Muscle layer of colon (tissue), 2 donors: ENCODE results near the gene ITPKB.
"Not testable (repeated sequence)": the region's sequence is repeated elsewhere in the genome, so short reads cannot be mapped to it uniquely, and the experiment has no call there.

Experiments
- H3K27ac ChIP-seq: one replicate; pipeline ENCODE4 v1.7.0; 2013; ENCODE audit warnings: low read depth, mild to moderate bottlenecking, low read length, moderate library complexity
- H3K27me3 ChIP-seq, 2 donors: one replicate each; pipeline ENCODE4 v1.7.0; 2013; ENCODE audit warnings: low read length in 2 of 2, mild to moderate bottlenecking in 2 of 2; ENCODE audit not compliant: insufficient read depth in 2 of 2, control insufficient read depth in 1 of 2
- H3K36me3 ChIP-seq: one replicate; pipeline ENCODE4 v1.7.0; 2013; ENCODE audit warnings: mild to moderate bottlenecking, low read length; ENCODE audit not compliant: insufficient read depth
- H3K4me1 ChIP-seq: one replicate; pipeline ENCODE4 v1.7.0; 2013; ENCODE audit warnings: mild to moderate bottlenecking, low read length; ENCODE audit not compliant: insufficient read depth
- H3K4me3 ChIP-seq, 2 donors: one replicate each; pipeline ENCODE4 v1.7.0; 2013; ENCODE audit warnings: low read length in 2 of 2, low read depth in 1 of 2, mild to moderate bottlenecking in 1 of 2, moderate library complexity in 1 of 2
- H3K9ac ChIP-seq: one replicate; pipeline ENCODE4 v1.7.0; 2013; ENCODE audit warnings: low read length
- H3K9me3 ChIP-seq: one replicate; pipeline ENCODE4 v1.7.0; 2013; ENCODE audit warnings: mild to moderate bottlenecking, low read length
- donor health status: abdominal sarcoma.
- donor health status: Adenocarcinoma of cecum.

ITPKB gene

GRCh38 chr1:226723657-226724532 lies 15.2 kb downstream of the ITPKB start:
- peak overlapping the region; percentile 35 for H3K9ac ChIP-seq
- H3K4me1 ChIP-seq, result peaks cover 76% of the 10 kb centered on the region

GRCh38 chr1:226722901-226723656 lies 16.0 kb downstream of the ITPKB start:
- peak overlapping the region; percentile 51 for H3K27ac ChIP-seq
- no peak overlapping the region for H3K4me3 ChIP-seq
- no peaks in the 10 kb centered on the region for H3K9me3 ChIP-seq
- H3K27me3 ChIP-seq, result no peaks in the 10 kb centered on the region
- peaks cover 67% of the 10 kb centered on the region for H3K4me1 ChIP-seq
- no peak overlapping the region for H3K9ac ChIP-seq
- H3K36me3 ChIP-seq, result peaks cover 35% of the 10 kb centered on the region

More at GRCh38 chr1:226723657-226724532, 15.2 kb downstream of the ITPKB start:
- Histone ChIP-seq H3K9me3 (no peaks in the 10 kb centered on the region), H3K4me3 (peak overlapping the region in 1 of 2 donors; percentile 51), H3K27me3 (no peaks in the 10 kb centered on the region), H3K36me3 (peaks cover 36% of the 10 kb centered on the region), H3K27ac (peak overlapping the region; percentile 51)

DNA sequence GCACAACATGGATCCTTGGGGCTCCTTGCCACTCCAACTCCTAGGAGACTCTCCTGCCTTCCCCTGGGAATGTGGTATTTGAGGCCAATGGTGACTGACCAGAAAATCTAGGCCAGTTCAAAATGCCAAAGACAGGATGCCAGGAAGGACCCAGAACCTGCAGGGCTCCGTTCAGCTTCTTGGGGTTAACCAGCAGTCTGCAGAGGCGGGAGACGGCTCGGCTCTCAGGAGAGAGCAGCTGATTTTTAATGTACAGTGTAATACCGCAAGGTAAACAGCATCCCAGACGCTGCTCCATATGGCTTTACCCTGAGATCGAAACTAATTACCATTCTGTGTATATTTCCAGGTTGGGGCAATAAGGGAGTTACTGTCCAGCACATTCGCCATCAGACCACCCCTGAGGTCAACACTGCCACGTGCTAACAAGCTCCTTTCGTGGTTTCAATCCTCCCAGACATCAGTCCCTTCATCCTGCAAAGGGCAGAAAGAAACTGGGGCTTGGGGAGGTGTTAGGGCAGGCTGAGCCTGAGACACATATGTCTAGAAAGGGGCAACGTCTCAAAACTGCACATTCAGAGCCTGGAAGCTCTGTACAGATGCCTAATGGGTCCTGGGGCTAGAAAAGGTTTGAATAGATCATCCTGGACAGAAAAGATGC lies 16.7 kb downstream of the ITPKB start:
- no peaks in the 10 kb centered on the region for H3K27me3 ChIP-seq
- peak overlapping the region; percentile 51 for H3K27ac ChIP-seq
- no peak overlapping the region for H3K9ac ChIP-seq
- H3K36me3 ChIP-seq, result peaks cover 35% of the 10 kb centered on the region
- peaks cover 65% of the 10 kb centered on the region for H3K4me1 ChIP-seq
- no peaks in the 10 kb centered on the region for H3K9me3 ChIP-seq
- no peak overlapping the region for H3K4me3 ChIP-seq

GRCh38 chr1:226720574-226720973 lies 18.5 kb downstream of the ITPKB start:
- H3K4me3 ChIP-seq, H3K9ac ChIP-seq, H3K27ac ChIP-seq, H3K9me3 ChIP-seq, H3K27me3 ChIP-seq: not testable (repeated sequence)
- H3K4me1 ChIP-seq, result peaks cover 57% of the 10 kb centered on the region
- peaks cover 31% of the 10 kb centered on the region for H3K36me3 ChIP-seq

DNA sequence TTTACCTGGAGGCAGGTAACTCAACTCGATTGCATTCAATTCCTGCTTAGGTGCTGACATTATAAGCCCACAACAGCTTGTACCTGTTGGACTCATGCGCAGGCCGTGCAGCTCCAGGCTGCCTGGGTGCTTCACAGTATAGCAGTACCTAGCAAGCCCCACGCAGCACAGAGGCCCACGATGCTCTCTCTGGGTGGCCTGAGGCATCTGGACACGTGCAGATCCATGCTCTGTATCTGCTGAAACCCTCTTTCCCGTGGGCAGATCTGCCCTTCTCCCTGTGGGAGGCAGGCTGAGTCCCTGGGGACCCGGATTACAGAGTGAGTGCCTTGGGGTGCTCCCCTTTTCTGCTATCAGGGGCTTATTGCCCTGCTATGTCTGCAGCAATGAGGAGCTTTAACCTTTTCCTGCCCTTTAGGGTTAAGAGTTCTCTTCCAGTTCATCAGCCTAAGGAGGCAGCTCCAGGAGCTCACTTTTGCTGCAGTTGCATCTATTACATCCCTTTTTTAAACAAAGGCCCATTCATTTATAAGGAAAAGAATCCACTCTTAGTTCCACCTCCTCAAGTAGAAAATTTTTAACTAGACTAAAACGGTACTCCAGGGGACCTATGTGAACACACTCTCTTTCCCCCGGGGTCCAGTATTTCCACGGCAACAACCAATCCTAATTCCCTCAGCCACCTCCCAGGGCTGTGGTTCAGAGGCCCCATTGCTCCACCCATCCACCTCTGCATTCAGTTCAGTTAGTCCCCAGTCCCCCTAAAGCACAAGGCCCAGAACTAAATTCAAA lies 19.3 kb downstream of the ITPKB start:
- Histone ChIP-seq H3K9me3 (no peaks in the 10 kb centered on the region), H3K27ac (no peak overlapping the region), H3K4me3 (no peak overlapping the region), H3K9ac (no peak overlapping the region), H3K36me3 (peaks cover 24% of the 10 kb centered on the region), H3K4me1 (peaks cover 50% of the 10 kb centered on the region), H3K27me3 (no peaks in the 10 kb centered on the region)

DNA sequence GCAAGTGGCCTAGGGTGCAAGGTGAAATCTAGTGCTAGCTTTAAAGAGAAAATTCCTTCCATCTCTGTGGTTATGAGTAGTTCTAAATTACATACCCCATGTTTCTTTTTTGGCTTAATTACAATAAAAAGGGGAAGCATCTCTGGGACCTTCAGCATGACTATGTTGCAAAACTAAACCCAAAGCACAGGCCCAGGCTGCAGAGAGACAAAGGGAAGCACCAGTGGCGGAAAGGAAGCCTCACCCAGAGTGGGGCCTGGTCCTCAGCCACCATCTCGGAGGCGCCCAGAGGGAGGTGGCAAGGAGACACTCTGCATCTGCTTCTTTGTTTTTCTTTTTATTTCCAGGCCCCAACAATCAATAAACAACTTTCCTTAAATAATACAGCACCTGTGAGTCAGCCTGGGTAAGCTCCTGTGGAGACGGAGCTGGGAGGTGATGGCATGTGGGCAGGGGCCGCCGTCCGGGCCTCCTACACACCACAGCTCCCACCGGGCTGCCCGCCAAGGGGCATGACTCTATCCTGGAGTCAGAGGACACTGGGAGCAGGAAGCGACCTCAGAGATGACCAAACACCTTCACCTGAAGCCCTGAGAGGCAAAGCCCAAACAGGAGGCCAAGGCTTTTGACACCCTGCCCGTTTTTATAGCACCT lies 21.7 kb downstream of the ITPKB start:
- Histone ChIP-seq H3K4me1 (peaks cover 48% of the 10 kb centered on the region), H3K9ac (no peak overlapping the region), H3K27ac (peak overlapping the region; percentile 35)

GRCh38 chr1:226716577-226716976 lies 22.5 kb downstream of the ITPKB start:
- Histone ChIP-seq H3K36me3 (peaks cover 4% of the 10 kb centered on the region), H3K27ac (no peak overlapping the region), H3K27me3 (no peaks in the 10 kb centered on the region), H3K4me3 (no peak overlapping the region), H3K9me3 (no peaks in the 10 kb centered on the region), H3K9ac (no peak overlapping the region), H3K4me1 (peaks cover 52% of the 10 kb centered on the region)

More for the DNA sequence above, 21.7 kb downstream of the ITPKB start:
- no peaks in the 10 kb centered on the region for H3K9me3 ChIP-seq
- no peak overlapping the region for H3K4me3 ChIP-seq
- no peaks in the 10 kb centered on the region for H3K27me3 ChIP-seq
- peaks cover 10% of the 10 kb centered on the region for H3K36me3 ChIP-seq

- H3K4me3 ChIP-seq, result no peak overlapping the region
- peaks cover 69% of the 10 kb centered on the region for H3K4me1 ChIP-seq
- H3K36me3 ChIP-seq, result peaks cover 4% of the 10 kb centered on the region
- H3K27me3 ChIP-seq, result no peaks in the 10 kb centered on the region
- H3K9me3 ChIP-seq, result no peaks in the 10 kb centered on the region
- H3K9ac ChIP-seq, result peak overlapping the region; percentile 0
- H3K27ac ChIP-seq, result peak overlapping the region; percentile 12
These were observed 24.9 kb downstream of the ITPKB start for GRCh38 chr1:226714148-226714547.

- Histone ChIP-seq H3K9ac (no peak overlapping the region), H3K36me3 (no peaks in the 10 kb centered on the region), H3K4me1 (peaks cover 80% of the 10 kb centered on the region), H3K9me3 (no peaks in the 10 kb centered on the region), H3K4me3 (peak overlapping the region in 1 of 2 donors; percentile 5), H3K27me3 (no peaks in the 10 kb centered on the region), H3K27ac (peak overlapping the region; percentile 46)
These were observed 26.2 kb downstream of the ITPKB start for GRCh38 chr1:226712742-226713419.
